Measurements from ENCODE around the gene TNS1.

The TNS1 gene

DNA sequence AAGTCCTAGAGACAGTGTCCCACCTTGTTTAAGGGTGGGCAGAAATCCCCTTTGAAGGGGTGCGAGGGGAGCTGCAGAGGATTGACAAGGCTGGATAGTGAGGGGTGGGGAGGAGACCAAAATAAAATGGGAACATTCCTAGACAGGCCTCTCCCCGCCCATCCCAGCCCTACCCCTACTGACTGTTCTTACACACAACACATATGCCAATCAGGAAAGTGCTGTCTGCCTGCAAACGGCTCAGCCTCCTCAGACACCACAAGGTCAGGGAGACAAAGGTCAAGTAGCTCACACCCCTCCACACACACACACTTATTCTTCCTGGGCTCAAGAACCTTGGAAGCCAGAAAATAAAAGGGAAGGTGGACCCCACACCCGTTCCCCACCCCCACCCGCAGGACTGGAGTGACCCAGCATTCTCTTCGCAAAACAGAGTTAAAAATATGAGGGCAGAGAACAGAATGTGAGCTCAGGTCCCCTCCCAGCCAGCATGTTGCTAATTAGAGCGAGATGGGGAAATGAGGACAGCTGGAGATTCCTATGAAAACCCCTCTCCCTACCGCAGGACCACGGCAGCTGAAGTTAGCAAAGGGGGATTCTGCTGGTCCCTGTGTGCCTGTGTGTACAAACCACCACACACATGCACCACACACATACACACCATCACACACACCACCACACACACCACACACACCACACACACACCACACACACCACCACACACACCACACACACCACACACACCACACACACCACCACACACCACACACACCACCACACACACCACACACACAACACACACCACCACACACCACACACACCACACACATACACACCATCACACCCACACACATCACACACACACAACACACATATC lies 197.8 kb downstream of the TNS1 start:
- no peak for DNase-seq

- DNase-seq, result no peak
Observed at GRCh38 chr2:217804338-217804737, 198.5 kb downstream of the TNS1 start.

GRCh38 chr2:217803653-217803960 lies 199.2 kb downstream of the TNS1 start:
- DNase-seq, result no peak

- no peak for DNase-seq
Observed at GRCh38 chr2:217802876-217803652, 199.7 kb downstream of the TNS1 start.

DNA sequence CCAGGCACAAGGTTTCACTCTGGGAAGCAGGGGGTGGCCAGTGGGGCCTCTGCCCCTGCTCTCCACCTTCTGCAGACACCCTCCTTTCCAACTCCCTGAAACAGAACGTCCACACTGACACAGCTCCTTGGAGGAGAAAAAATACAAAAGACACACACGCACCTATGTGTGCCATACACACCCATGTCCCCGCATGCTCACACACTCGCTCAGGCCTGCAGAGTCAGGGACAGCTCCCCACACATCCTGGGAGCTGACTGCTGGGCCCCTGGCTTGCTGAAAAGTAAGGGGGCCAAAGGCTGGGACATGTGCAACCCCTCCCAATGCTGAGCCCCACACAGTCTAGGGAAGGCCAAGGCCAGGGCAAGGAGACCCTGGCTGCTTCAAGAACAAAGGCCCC lies 200.5 kb downstream of the TNS1 start:
- no peak for DNase-seq

- no peak for DNase-seq
Observed at GRCh38 chr2:217801711-217802110, 201.1 kb downstream of the TNS1 start.

DNA sequence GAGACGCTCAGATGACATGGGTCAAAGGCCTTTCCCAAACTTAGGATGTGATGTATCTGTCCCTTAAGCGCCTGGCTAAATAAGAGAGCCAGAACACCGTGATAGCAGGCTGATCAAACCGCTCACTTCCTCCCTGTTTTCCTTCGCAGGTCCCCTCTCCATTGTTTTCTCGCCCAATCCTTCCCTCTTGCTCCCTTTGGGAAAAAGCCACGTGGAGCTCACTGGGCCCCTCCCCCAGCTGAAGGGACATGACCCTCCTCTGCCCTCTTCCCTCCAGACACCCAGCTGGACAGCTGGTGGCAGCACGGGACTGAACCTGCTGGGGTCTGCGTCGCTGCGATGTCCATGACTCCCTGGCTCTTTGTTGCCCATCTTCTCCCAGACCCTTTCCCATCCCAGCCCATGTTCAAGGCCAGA lies 201.7 kb downstream of the TNS1 start:
- no peak for DNase-seq

DNA sequence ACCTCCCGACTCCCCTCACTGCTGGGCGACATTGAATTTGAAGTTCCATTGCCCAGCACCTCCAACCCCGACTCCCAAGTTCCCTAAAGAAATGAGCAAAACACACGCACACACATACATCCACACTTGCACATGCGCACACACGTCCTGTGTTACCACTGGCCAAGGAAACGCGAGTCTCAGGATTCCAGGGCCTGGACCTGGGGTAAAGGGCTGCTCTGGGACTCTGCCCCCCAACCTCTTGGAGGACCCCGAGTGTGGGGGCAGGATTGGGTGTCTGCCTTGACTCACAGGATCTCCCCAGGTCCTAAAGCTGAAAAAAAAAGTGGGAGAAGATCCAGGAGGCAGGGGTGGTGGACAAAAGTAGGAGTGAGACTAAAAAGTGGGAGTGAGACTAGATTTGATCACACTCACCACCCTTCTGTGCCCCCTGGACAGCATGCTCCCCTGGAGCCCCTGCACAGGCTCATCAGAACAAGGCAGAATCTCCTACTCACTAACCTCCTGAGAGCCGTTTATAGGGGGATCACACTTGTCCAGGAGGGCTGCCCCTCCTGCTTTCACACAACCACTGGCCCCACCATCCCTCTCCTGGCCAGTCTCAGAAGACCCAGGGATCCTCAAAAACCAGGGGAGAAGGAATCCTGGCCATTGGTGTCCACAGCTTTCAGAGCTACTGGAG lies 202.2 kb downstream of the TNS1 start:
- no peak for DNase-seq

GRCh38 chr2:217799563-217800432 lies 203.0 kb downstream of the TNS1 start:
- no peak for DNase-seq

GRCh38 chr2:217798743-217799562 lies 203.8 kb downstream of the TNS1 start:
- DNase-seq, result peak; percentile 13

DNA sequence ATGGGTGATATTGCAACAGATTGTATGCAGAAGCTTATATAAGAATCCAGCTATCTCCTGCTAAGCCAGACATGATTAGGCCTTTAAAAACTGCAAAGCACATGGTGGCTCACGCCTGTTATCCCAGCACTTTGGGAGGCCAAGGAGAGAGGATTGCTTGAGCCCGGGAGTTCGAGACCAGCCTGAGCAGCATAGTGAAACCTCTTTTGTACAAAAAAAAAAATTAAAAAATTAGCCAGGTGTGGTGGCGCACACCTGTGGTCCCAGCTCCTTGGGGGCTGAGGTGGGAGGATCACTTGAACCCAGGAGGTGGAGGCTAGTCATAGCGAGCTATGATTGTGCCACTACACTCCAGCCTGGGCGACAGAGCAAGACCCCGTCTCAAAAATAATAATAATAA lies 204.6 kb downstream of the TNS1 start:
- no peak for DNase-seq

DNA sequence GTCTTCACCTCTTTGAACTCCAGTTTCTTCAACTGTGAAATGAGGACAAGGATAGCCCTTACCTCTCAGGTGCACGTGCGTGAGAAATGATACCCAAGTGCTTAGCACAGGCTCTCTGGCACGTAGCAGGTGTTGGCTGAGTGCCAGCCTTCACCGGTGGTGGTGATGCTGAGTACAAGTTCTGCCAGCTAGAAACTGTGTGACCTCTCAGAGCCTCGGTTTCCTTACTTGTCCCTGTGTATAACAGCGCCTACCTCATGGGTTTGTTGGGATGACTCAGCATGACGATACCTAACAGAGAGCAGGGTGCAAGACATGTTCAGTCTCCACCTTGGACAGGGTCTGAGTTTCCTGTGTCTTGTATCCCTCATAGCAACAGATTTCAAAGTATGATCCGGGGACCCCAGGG lies 205.1 kb downstream of the TNS1 start:
- no peak for DNase-seq

- DNase-seq, result no peak
Observed at GRCh38 chr2:217797165-217797564, 205.6 kb downstream of the TNS1 start.

GRCh38 chr2:217795706-217796465 lies 206.9 kb downstream of the TNS1 start:
- DNase-seq, result no peak

DNA sequence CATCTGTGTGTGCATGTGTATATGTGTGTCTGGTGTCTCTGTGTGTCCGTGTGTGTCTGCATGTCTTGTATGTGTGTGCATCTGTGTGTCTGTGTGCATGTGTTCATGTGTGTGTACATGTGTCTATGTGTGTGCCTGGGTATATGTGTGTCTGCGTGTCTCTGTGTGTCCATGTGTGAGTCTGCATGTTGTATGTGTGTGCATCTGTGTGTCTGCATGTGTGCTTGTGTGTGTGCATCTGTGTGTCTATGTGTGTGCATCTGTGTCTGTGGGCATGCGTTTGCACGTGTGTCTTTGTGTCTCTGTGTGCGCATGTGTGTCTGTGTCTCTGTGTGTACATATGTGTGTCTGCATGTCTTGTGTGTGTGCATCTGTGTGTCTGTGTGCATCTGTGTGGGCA lies 207.7 kb downstream of the TNS1 start:
- no peak for DNase-seq

DNA sequence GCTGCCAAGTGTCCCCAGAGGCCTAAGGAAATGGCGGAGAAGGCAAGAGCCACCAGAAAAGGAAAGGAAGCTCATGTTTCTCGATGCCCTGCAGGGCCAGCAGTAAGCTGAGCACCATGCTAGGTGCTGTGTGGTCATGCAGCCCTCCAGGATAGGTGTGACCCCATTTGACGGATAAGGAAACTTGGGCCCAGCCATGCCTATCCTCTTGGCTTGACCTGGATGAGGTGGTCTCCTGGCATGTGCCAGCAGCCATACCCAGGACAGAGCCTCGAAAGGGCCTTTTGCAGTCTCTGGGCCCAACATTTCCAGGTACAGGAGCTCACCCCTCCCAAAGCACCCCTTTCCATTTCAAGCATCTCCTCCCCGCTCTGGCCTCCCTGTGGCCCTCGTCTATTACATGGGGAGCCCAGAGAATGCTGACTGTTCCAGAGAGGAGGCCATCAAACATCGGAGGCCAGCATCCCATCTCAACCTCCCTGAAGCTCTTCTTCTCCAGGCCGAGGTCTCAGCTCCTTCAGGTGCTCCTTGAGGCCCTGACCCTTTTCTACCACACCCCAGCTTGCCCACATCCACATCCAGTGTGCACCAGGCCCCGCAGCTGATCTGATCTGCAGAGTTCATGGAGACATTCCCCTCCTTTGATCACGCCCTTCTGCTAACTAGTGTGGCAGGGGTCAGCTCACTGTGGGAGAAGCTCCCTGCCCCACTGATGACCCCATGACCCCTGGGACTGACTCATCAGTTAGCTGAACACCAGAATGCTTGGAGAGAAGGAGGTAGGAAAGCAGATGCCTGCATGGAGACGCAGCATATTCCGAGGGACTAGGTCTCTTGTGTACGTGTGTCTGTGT lies 208.4 kb downstream of the TNS1 start:
- no peak for DNase-seq

DNA sequence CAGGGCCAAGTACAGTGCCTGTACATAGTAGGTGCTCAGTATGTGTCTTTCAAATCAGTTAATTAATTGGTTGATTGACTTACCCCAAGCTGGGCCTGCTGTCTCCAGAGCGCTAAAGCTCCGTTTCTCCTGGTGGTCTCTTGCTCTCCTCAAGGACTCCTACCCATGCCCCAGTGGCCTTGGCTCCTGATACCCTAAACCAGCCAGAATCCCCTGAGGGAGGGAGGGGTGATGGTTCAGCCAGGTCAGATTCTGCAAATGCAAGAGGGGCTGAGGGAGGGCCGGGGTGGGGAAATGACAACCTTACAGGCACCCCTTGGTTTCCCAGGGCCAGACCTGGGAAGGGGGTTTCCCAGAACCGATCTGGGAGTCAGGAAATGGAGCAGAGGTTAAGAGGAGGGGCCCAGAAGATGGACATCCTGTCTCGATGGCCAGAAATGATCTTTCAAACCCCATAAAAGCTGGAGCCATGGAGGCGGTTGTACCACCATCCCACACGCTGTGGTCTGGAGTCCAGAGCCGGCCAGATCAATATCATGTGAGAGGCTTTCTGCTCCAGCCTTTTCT lies 209.1 kb downstream of the TNS1 start:
- no peak for DNase-seq

DNA sequence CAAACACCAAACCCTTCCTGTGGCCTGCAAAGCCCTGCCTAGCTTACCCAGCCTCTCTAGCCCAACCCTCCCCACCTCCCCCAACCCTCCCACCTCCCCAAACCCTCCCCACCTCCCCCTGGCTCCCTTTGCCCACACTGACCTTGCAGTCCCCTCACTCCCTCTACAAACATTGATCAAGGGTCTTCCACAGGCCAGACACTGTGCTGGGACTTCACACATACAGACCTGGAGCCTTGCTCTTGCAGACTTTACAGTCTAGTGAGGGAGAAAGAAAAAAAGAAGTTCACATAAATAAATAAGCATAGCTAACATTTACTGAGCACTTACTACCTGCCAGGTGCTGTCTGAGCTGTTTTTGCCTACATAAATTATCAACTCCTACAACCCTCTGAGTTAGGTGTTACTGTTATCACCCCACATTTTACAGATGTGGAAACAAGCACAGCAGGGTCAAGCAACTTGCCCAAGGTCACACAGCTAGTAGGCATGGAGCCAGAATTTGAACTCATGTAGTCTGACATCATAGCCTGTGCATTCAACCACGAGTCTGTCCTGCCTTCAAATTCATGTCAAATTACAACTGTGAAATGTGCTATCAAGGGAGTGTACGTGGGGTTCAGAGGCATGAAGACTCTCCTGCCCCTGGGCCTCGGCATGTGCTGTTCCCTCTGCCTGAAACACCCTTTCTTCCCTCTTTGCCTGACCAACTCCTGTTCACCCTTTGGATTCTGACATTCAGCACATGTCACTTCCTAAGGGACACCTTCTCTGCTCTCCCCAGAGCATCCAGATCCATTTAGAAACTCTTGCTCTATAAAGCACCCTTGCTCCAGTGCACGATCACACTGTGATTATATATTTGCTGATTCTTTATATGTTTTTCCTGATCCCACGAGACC lies 209.9 kb downstream of the TNS1 start:
- no peak for DNase-seq

DNA sequence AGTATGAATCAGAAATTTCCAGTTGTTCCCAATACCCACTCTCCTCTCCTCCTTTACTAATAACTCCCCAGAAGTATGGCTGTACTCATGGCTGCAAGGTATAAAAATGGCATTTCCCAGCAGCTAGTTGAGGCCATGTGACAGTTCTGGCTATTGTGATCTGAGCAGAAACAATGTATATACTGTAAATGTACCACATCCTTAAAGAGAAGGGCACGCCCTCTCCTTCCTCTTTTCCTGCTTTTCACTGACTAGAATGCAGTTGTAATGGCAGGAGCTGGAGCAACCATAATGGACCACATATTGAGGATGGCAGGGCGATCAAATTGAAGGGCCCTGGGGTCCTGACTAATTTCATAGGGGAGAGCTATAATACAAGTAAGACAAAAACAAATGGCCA lies 211.2 kb downstream of the TNS1 start:
- no peak for DNase-seq

All from CD4-positive, alpha-beta T cell treated with Interleukin-10 for 1 hour (primary cell).